ENCODE results near the gene OR6C2.
"Not testable (repeated sequence)": the region's sequence is repeated elsewhere in the genome, so short reads cannot be mapped to it uniquely, and the experiment has no call there.

OR6C2 gene

DNA sequence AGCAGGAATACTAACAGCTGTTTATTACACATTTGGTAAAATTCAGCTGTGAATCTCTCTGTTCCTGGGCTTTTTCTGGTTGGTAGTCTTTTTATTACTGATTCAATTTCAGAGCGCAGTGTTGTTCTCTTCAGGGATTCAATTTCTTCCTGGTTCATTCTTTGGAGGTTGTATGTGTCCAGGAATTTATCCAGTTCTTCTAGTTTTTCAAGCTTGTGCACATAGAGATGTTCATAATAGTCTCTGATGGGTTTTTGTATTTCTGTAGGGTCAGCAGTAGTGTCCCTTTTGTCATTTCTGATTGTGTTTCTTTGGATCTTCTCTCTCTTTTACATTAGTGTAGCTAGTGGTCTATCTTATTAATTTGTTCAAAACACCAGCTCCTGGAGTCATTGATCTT, 26.9 kb upstream of the OR6C2 start:
- H3K27ac ChIP-seq = no peak overlapping the region
- no peaks in the 10 kb centered on the region for H3K36me3 ChIP-seq (replicated peaks)
- TF ChIP-seq, protein P1, sequence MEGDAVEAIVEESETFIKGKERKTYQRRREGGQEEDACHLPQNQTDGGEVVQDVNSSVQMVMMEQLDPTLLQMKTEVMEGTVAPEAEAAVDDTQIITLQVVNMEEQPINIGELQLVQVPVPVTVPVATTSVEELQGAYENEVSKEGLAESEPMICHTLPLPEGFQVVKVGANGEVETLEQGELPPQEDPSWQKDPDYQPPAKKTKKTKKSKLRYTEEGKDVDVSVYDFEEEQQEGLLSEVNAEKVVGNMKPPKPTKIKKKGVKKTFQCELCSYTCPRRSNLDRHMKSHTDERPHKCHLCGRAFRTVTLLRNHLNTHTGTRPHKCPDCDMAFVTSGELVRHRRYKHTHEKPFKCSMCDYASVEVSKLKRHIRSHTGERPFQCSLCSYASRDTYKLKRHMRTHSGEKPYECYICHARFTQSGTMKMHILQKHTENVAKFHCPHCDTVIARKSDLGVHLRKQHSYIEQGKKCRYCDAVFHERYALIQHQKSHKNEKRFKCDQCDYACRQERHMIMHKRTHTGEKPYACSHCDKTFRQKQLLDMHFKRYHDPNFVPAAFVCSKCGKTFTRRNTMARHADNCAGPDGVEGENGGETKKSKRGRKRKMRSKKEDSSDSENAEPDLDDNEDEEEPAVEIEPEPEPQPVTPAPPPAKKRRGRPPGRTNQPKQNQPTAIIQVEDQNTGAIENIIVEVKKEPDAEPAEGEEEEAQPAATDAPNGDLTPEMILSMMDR (IDR thresholded peaks at IDR 0.05; ENCODE audit: low read depth, low read length, missing control alignments) = no peak
- H3K27me3 ChIP-seq (replicated peaks) = no peaks in the 10 kb centered on the region
- in situ Hi-C loops (cut with HindIII; ENCODE audit: low pct_ligation_motif_present, low sequenced_read_pairs) = no loop called here
- no peak overlapping the region for H3K4me3 ChIP-seq (ENCODE audit: low read depth, low read length)
- no peak for DNase-seq

DNA sequence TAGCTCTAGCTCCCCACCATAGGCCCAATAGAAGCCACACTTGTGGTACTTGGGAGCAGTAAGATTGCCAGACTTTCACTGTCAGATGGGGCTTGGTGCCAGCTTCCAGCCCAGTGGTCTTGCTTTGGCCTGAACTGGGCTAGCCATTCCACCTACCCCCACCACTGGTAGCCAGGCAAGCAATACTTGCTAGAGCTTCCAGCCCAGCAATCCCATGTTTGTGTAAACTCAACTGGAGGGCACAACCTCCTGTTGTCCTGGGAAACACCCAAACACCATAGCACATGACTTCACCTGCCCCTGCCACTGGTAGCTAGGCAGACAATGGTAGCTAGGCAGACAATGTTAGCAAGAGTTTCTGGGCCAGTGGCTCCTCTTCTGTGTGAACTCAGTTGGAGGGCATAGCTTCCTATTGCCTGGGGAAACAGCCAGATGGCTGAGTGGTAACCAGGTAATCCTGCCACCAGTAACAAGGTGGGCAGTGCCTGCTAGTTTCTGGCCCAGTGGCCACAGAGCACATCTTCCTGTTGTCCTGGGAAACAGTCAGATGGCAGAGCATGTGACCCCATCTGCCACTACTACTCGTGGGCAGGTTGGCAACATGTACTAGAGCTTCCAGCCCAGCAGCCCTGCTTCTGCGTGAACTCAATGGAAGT, 23.4 kb upstream of the OR6C2 start:
- H3K4me3 ChIP-seq (ENCODE audit: low read depth, low read length) = no peak overlapping the region
- H3K36me3 ChIP-seq (replicated peaks) = no peaks in the 10 kb centered on the region
- in situ Hi-C loops (cut with HindIII; ENCODE audit: low pct_ligation_motif_present, low sequenced_read_pairs) = no loop called here
- TF ChIP-seq, protein P1 (IDR thresholded peaks at IDR 0.05; ENCODE audit: low read depth, low read length, missing control alignments) = no peak
- H3K27me3 ChIP-seq (replicated peaks) = no peaks in the 10 kb centered on the region
- H3K27ac ChIP-seq = no peak overlapping the region
- no peak for DNase-seq

DNA sequence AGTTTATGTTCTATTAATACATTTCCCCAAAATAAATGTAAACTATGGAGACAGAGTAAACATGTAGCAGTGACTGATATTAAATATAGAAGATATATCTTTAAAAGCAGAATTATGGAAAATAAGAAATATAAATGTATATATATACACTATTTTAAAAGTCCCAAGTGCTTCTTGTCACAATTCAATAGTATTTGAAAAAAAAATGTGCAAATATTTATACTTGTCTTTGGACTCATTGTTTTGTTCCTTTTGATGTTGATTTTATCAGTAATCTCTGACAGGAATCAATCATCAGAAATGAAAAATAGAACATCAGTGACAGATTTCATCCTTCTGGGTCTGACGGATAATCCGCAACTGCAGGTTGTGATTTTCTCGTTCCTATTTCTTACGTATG, 17.9 kb upstream of the OR6C2 start, which contains the start of gene OR6C76:
Gene OR6C76 (plus strand): TSS at position 301 of the 400 bp plus-strand sequence. CDS start 0 bp downstream, at position 301.
- no peak for DNase-seq
- TF ChIP-seq, protein P1 (IDR thresholded peaks at IDR 0.05; ENCODE audit: low read depth, low read length, missing control alignments) = no peak
- no peaks in the 10 kb centered on the region for H3K27me3 ChIP-seq (replicated peaks)
- H3K4me3 ChIP-seq (ENCODE audit: low read depth, low read length) = no peak within 1 kb of the TSS
- H3K36me3 ChIP-seq (replicated peaks) = no peaks in the 10 kb centered on the region
- in situ Hi-C loops (cut with HindIII; ENCODE audit: low pct_ligation_motif_present, low sequenced_read_pairs) = no loop called here
- no peak within 1 kb of the TSS for H3K27ac ChIP-seq

DNA sequence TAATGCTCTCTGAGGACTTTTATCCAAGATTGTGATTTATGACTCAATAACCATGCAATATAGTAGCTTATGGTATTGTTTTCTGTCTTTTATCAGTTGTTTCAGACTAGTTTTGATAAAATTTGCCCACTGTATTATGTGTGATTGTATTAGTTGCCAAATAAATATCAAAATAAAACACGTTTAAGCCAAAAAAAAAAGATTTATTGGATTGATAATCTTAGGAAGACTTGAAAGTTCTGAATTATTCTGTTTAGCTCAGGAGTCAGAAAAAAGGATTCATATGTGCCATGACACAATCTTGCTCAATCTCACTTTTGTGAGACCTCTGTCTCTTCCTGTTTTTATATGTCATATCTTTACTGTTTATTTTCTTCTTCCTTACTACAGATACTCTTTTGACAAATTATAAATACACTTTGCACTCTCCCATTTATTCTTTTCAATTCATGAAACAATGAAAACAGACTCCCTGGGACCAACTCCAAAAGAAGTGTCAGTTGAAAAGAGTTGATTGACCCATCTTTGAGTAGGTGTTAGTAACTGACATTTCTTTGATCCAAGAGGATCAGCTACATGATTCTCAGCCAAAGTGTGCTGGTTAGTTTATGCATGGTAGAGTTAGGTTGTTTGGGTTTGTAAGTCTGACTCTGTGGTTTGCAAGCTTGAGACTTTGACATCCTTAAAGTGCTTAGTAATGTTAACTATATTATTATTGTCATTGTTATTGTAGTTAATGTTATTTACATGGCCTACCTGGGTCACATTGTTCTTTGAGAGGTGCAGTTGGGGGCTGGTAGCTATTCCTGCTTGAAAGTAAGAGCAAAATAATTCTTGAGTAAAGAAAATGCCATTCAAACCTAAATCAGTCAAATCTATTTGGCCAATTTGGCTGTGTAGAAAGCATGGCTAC, 15.3 kb upstream of the OR6C2 start:
- Histone ChIP-seq H3K36me3 (replicated peaks) (no peaks in the 10 kb centered on the region), H3K27ac (no peak overlapping the region), H3K27me3 (replicated peaks) (no peaks in the 10 kb centered on the region), H3K4me3 (ENCODE audit: low read depth, low read length) (no peak overlapping the region)
- DNase-seq = no peak
- TF ChIP-seq, protein P1 (IDR thresholded peaks at IDR 0.05; ENCODE audit: low read depth, low read length, missing control alignments) = no peak
- in situ Hi-C loops (cut with HindIII; ENCODE audit: low pct_ligation_motif_present, low sequenced_read_pairs) = no loop called here

DNA sequence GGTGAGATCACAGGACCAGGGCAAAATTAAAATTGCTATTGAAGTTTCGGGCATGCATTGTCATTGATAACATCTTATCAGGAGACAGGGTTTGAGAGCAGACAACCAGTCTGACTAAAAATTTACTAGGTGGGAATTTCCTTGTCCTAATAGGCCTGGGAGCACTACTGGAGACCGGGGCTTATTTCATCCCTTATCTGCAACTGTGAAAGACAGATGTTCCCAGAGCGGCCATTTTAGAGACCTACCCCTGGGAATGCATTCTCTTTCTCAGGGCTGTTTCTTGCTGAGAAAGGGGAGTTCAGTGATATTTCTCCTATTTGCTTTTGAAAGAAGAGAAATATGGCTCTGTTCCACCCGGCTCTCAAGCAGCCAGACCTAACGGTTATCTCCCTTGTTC, 2.6 kb upstream of the OR6C2 start:
- H3K27ac ChIP-seq; H3K36me3 ChIP-seq (replicated peaks); DNase-seq; H3K27me3 ChIP-seq (replicated peaks); in situ Hi-C loops (cut with HindIII; ENCODE audit: low pct_ligation_motif_present, low sequenced_read_pairs); H3K4me3 ChIP-seq (ENCODE audit: low read depth, low read length): not testable (repeated sequence)

DNA sequence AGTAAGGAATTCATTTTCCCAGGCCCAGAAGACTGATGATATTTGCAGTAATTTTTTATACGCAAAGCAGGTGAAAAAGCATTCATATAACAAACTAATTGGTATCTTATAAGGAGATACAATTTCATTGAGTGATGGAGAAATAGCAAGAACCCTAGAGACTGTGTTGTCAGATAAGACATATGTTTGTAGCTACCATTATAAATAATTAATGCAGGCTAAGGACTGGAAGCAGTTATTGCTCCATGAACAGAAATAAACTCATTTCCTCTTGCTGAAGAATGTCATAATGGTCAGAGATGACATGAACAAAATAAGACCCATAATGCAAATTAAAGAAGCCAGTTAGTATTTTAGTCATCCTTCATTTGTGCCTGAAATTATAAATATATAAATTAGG, 1.5 kb downstream of the OR6C2 start:
- TF ChIP-seq, protein P1 (IDR thresholded peaks at IDR 0.05; ENCODE audit: low read depth, low read length, missing control alignments) = no peak
- DNase-seq = no peak
- Histone ChIP-seq H3K4me3 (ENCODE audit: low read depth, low read length) (no peak overlapping the region), H3K27ac (no peak overlapping the region), H3K36me3 (replicated peaks) (no peaks in the 10 kb centered on the region), H3K27me3 (replicated peaks) (no peaks in the 10 kb centered on the region)
- in situ Hi-C loops (cut with HindIII; ENCODE audit: low pct_ligation_motif_present, low sequenced_read_pairs) = no loop called here
